B cell (primary cell): ENCODE measurements around the gene CCNI. TPM values are rescaled to one million over a fixed set of nuclear protein-coding genes. Genes with fewer than 3 reads are reported as not detected.

Source experiments
- ATAC-seq: fragments of 200-7000 bp; cut with Tn5 transposase; one replicate; pipeline ENCODE4 v1.10.0; 2021; ENCODE audit warnings: low read depth, mild to moderate bottlenecking, moderate number of reproducible peaks, moderate library complexity
- CTCF ChIA-PET: fragments of 350-600 bp; sonication (Branson Sonifier 250); formaldehyde crosslinking; loops from one replicate; lab custom pipeline; 2021; ENCODE audit warnings: antibody characterized with exemption, inconsistent platforms; lab: Charles Lee
- POLR2A ChIA-PET: fragments of 350-600 bp; sonication (Branson Sonifier 250); formaldehyde crosslinking; loops from one replicate; lab custom pipeline; 2021; ENCODE audit warnings: antibody characterized with exemption; lab: Charles Lee
- DNase-seq: peaks from one replicate; pipeline ENCODE4 v3.0.0; 2013
- H2AFZ ChIP-seq: 2 replicates; pipeline ENCODE4 v1.6.1; 2012; ENCODE audit warnings: mild to moderate bottlenecking, low read depth, low read length; ENCODE audit not compliant: insufficient read depth, poor library complexity, severe bottlenecking
- H3K27ac ChIP-seq, 2 donors: 1 replicate in 1 of 2; 2 replicates in 1 of 2; pipeline ENCODE4 v1.5.1; 2012 to 2013; ENCODE audit warnings: low read length in 2 of 2, mild to moderate bottlenecking in 2 of 2, moderate library complexity in 1 of 2
- H3K27me3 ChIP-seq, 4 experiments: fragments of 200-600 bp in 1 of 4; sonication (generic) in 1 of 4; replicated peaks in 1 of 4; 1 replicate in 2 of 4; 2 replicates in 2 of 4; pipeline versions ENCODE4 v1.6.1 to v1.7.0; 2013 to 2016; ENCODE audit warnings: low read length in 3 of 4, mild to moderate bottlenecking in 2 of 4, mixed read lengths in 1 of 4, moderate library complexity in 1 of 4; ENCODE audit not compliant: insufficient read depth in 4 of 4, control insufficient read depth in 3 of 4; ENCODE audit errors: control extremely low read depth in 1 of 4
- H3K36me3 ChIP-seq, 2 experiments: replicated peaks in 1 of 2; 1 replicate in 1 of 2; 2 replicates in 1 of 2; pipeline versions ENCODE4 v1.6.1 to v1.7.1; 2013; ENCODE audit warnings: low read length in 1 of 2; ENCODE audit not compliant: insufficient read depth in 2 of 2, control insufficient read depth in 1 of 2; ENCODE audit errors: control extremely low read depth in 1 of 2, extremely low read depth in 1 of 2
- H3K4me1 ChIP-seq, 2 donors: fragments of 200-600 bp in 1 of 2; sonication (generic) in 1 of 2; 1 replicate in 1 of 2; 2 replicates in 1 of 2; pipeline versions ENCODE4 v1.5.1 to v1.6.1; 2013 to 2017; ENCODE audit warnings: low read length in 2 of 2; ENCODE audit not compliant: control insufficient read depth in 2 of 2, insufficient read depth in 2 of 2
- H3K4me2 ChIP-seq: replicated peaks from 2 replicates; pipeline ENCODE3; 2012; ENCODE audit warnings: mild to moderate bottlenecking, low read depth, low read length; ENCODE audit not compliant: poor library complexity, severe bottlenecking
- H3K4me3 ChIP-seq, 5 experiments: fragments of 200-600 bp in 1 of 5; sonication (generic) in 1 of 5; 1 replicate in 3 of 5; 2 replicates in 2 of 5; pipeline versions ENCODE4 v1.5.1 to v1.7.0; 2011 to 2016; ENCODE audit warnings: low read length in 4 of 5, mild to moderate bottlenecking in 4 of 5, low read depth in 2 of 5, control low read depth in 1 of 5, moderate library complexity in 1 of 5; ENCODE audit not compliant: insufficient read depth in 1 of 5; ENCODE audit errors: control extremely low read depth in 1 of 5, extremely low read depth in 1 of 5
- H3K79me2 ChIP-seq: fragments of 200-600 bp; sonication (generic); one replicate; pipeline ENCODE4 v1.6.0; 2016; ENCODE audit warnings: low read length; ENCODE audit not compliant: control insufficient read depth, insufficient read depth
- H3K9ac ChIP-seq: fragments of 200-600 bp; sonication (generic); 2 replicates; pipeline ENCODE4 v1.6.1; 2017; ENCODE audit warnings: mild to moderate bottlenecking, low read length, moderate library complexity
- H3K9me3 ChIP-seq, 3 donors: one replicate each; pipeline versions ENCODE4 v1.6.1 to v1.7.1; 2013; ENCODE audit warnings: low read length in 2 of 3; ENCODE audit not compliant: control insufficient read depth in 2 of 3, insufficient read depth in 1 of 3; ENCODE audit errors: control extremely low read depth in 1 of 3
- H4K20me1 ChIP-seq: 2 replicates; pipeline ENCODE4 v1.6.0; 2012; ENCODE audit warnings: mild to moderate bottlenecking, low read length; ENCODE audit not compliant: insufficient read depth, control insufficient read depth, poor library complexity, severe bottlenecking
- H3K27ac Mint-ChIP-seq: one replicate; pipeline ENCODE4 v1.8.0; 2021; ENCODE audit warnings: mixed read lengths
- H3K27me3 Mint-ChIP-seq: one replicate; pipeline ENCODE4 v1.8.0; 2021; ENCODE audit warnings: mixed read lengths
- H3K4me1 Mint-ChIP-seq: one replicate; pipeline ENCODE4 v1.8.0; 2021; ENCODE audit warnings: mixed read lengths
- H3K4me3 Mint-ChIP-seq: one replicate; pipeline ENCODE4 v1.8.0; 2021; ENCODE audit warnings: mixed read lengths
- H3K9me3 Mint-ChIP-seq: one replicate; pipeline ENCODE4 v1.8.0; 2022; ENCODE audit warnings: mixed read lengths; ENCODE audit not compliant: insufficient read depth
- EZH2 ChIP-seq: IDR thresholded peaks from 2 replicates; pipeline ENCODE4 v1.6.1; 2012; ENCODE audit warnings: borderline replicate concordance, low read depth, mild to moderate bottlenecking, moderate library complexity, low read length; ENCODE audit not compliant: insufficient read depth, poor library complexity, severe bottlenecking
- WGBS: methylation state at CpG from one replicate; pipeline ENCODE4 v1.1.5; 2013; ENCODE audit warnings: missing lambda C conversion rate; ENCODE audit not compliant: insufficient coverage; 5-methylcytosine and 5-hydroxymethylcytosine counted together
- intact Hi-C: fragments of 100-400 bp; cut with micrococcal nuclease; formaldehyde crosslinking; loops from one replicate; pipeline ENCODE4 v1.10.0; 2022
- polyA plus RNA-seq: library from polyadenylated mRNA; depleted of rRNA; stranded (reverse); fragments of >200 nt; gene quantifications from 2 replicates; pipeline ENCODE4 v1.2.3, GENCODE V29; 2012
- total RNA-seq, 2 donors: library from RNA; stranded (reverse); fragments of 120-200 nt in 1 of 2; gene quantifications; 1 replicate in 1 of 2; 2 replicates in 1 of 2; pipeline versions ENCODE4 v1.2.3 to v1.2.4, GENCODE V29; 2013 to 2022
- TF ChIP-seq, protein P1 (sequence below): fragments of 200-600 bp; IDR thresholded peaks from one replicate; pipeline ENCODE4 v1.8.0; 2022; ENCODE audit warnings: antibody characterized with exemption, mild to moderate bottlenecking

The CCNI gene
- total and polyA plus RNA-seq, 2 donors (not counting 1 experiment from before 2014, with no cell fraction given), result 95.1 to 314 TPM

DNA sequence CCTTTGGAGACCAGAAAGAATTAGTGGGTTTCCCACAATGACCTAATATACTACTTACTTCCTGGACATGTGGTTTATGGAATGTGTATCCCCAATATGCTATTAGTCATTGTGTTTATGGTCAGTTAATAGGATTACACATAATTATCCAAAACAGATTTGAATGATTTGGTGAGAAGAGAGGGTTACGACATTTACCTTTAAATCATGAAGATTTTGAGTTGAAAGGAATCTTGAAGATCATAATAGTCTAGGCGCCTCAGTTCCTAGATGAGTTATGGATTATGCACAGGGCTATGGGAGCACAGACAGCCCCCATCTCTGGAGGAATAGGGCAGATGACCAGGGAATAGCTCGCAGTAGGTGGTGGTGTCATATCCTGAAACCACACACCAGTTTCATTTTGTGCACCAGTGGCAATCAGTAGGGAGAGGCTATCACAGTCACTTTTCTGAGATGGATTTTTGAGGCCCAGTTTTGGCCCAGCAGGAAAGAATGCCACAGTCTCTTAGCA lies 64.9 kb downstream of the CCNI start:
- no peak for ATAC-seq
- WGBS, result 100% methylated on average over 1 of the region's 3 CpGs
- H3K4me1 Mint-ChIP-seq, result peaks cover 11% of the 10 kb centered on the region

DNA sequence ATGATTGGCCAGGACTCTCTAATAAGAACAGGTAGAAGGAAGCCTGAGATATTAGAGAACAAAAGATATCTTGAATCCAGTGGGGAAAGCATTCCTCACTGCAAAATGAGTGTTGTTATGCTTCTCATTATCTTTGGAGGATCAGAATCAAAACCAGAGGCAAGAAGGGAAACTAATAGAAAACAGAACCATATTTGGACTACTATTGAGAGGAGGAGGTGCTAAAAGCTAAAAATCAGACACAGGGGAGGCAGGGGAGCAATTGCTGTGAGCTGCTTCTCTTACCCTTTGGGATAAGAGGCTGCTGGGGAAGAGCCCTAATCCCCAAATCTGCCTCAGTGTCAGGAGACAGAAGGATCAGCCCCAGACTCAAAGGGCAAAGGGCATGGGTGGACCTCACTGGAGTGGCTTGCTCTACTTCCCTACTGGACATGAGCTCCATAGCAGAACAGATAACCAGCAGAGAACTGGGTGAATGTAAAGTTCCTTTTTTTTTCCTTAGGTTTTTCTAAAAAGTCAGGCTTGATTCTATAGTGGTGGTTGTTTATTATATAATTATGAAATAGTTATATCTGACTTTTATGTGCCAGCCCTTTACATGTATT lies 66.2 kb downstream of the CCNI start:
- no peak for TF ChIP-seq EZH2
- TF ChIP-seq, protein P1, sequence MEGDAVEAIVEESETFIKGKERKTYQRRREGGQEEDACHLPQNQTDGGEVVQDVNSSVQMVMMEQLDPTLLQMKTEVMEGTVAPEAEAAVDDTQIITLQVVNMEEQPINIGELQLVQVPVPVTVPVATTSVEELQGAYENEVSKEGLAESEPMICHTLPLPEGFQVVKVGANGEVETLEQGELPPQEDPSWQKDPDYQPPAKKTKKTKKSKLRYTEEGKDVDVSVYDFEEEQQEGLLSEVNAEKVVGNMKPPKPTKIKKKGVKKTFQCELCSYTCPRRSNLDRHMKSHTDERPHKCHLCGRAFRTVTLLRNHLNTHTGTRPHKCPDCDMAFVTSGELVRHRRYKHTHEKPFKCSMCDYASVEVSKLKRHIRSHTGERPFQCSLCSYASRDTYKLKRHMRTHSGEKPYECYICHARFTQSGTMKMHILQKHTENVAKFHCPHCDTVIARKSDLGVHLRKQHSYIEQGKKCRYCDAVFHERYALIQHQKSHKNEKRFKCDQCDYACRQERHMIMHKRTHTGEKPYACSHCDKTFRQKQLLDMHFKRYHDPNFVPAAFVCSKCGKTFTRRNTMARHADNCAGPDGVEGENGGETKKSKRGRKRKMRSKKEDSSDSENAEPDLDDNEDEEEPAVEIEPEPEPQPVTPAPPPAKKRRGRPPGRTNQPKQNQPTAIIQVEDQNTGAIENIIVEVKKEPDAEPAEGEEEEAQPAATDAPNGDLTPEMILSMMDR, result no peak
- Histone ChIP-seq H3K27ac (no peak overlapping the region), H3K9ac (no peak overlapping the region), H3K4me3 (no peak overlapping the region), H3K4me1 (peaks cover 4 to 8% of the 10 kb centered on the region in 2 donors), H3K36me3 (peaks cover 0 to 2% of the 10 kb centered on the region in 2 experiments), H3K79me2 (no peaks in the 10 kb centered on the region), H4K20me1 (no peaks in the 10 kb centered on the region), H3K27me3 (no peaks in the 10 kb centered on the region), H2AFZ (no peak overlapping the region), H3K4me2 (no peak overlapping the region), H3K9me3 (no peaks in the 10 kb centered on the region)
- CTCF ChIA-PET, result no interaction called here
- ATAC-seq (no peak), DNase-seq (no peak)
- POLR2A ChIA-PET, result no interaction called here
- Mint-ChIP-seq H3K27me3 (no peaks in the 10 kb centered on the region), H3K27ac (no peak overlapping the region), H3K9me3 (no peaks in the 10 kb centered on the region), H3K4me1 (peaks cover 11% of the 10 kb centered on the region), H3K4me3 (no peak overlapping the region)
- intact Hi-C loops, result no loop called here

More for the DNA sequence above, 64.9 kb downstream of the CCNI start:
- Histone ChIP-seq H2AFZ (no peak overlapping the region), H3K4me3 (no peak overlapping the region), H3K9ac (no peak overlapping the region), H3K9me3 (no peaks in the 10 kb centered on the region), H3K79me2 (no peaks in the 10 kb centered on the region), H3K4me2 (no peak overlapping the region), H3K36me3 (peaks cover 0 to 3% of the 10 kb centered on the region in 2 experiments), H3K27me3 (no peaks in the 10 kb centered on the region), H4K20me1 (no peaks in the 10 kb centered on the region), H3K27ac (no peak overlapping the region), H3K4me1 (peaks cover 4 to 8% of the 10 kb centered on the region in 2 donors)
- no peak overlapping the region for H3K27ac Mint-ChIP-seq
- CTCF ChIA-PET, result no interaction called here
- no peaks in the 10 kb centered on the region for H3K27me3 Mint-ChIP-seq
- TF ChIP-seq, protein P1, result no peak
- TF ChIP-seq EZH2, result no peak
- no peaks in the 10 kb centered on the region for H3K9me3 Mint-ChIP-seq
- POLR2A ChIA-PET, result no interaction called here
- intact Hi-C loops, result no loop called here
- no peak for DNase-seq
- no peak overlapping the region for H3K4me3 Mint-ChIP-seq
